Activated naive CD4-positive, alpha-beta T cell treated with anti-CD3 and anti-CD28 coated beads, Interleukin-2, amount 50 U/mL, for 24 hours (primary cell): ENCODE measurements around the gene CLIC1.

Experiments
- H3K27ac Mint-ChIP-seq: one replicate; pipeline ENCODE4 v1.8.0; 2021; ENCODE audit warnings: mild to moderate bottlenecking, mixed read lengths
- H3K27me3 Mint-ChIP-seq: one replicate; pipeline ENCODE4 v1.8.0; 2021; ENCODE audit warnings: mixed read lengths
- H3K36me3 Mint-ChIP-seq: one replicate; pipeline ENCODE4 v1.8.0; 2021; ENCODE audit warnings: mixed read lengths
- H3K4me1 Mint-ChIP-seq: one replicate; pipeline ENCODE4 v1.8.0; 2021; ENCODE audit warnings: mixed read lengths
- H3K4me3 Mint-ChIP-seq: one replicate; pipeline ENCODE4 v1.8.0; 2021; ENCODE audit warnings: mild to moderate bottlenecking, mixed read lengths
- H3K9me3 Mint-ChIP-seq: one replicate; pipeline ENCODE4 v1.8.0; 2021; ENCODE audit warnings: mixed read lengths

The CLIC1 gene

DNA sequence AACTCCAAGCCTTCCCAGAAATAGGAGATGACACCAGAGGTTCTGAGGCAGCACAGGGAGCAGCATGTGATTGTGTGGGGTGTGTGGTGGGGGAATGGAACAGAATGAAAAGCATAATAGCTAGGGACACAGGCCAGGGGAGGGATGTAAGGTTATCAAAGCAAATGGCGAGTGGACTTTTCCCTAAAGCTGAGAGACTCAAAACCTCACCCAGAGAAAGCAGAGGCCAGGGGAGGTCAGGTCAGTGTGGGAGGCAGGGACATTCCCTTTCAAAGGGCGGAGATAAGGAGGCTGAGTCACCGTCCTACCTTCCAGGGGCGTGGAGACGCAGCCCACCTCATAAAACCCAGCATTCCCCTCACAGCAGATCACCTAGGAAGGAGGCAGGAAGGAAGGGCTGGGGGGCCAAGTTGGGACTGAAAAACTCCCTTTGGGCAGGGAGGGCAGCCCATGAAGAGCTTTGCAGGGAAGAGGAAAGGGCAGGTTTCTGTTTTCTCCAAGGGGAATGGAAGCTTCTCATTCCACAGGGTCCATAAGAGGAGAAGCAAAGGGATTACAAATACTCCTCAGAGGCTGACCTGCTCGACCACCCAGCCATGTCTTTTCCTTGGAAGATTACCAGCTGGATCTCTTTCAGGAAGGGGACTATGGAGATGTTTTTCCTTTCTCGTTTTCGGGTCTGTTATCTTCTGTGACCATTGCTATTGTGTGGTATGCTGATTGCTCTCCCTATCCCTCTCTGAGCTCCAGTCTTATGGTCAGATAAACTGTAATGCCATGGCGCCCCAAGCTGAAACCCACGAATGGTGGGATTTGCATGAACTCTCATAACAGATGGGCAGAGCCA is 45.9 kb downstream of the CLIC1 start:
- Mint-ChIP-seq H3K4me3 (no peak overlapping the region), H3K36me3 (peaks cover 4% of the 10 kb centered on the region), H3K27me3 (no peaks in the 10 kb centered on the region), H3K9me3 (no peaks in the 10 kb centered on the region), H3K4me1 (no peaks in the 10 kb centered on the region), H3K27ac (peak overlapping the region; percentile 18)

DNA sequence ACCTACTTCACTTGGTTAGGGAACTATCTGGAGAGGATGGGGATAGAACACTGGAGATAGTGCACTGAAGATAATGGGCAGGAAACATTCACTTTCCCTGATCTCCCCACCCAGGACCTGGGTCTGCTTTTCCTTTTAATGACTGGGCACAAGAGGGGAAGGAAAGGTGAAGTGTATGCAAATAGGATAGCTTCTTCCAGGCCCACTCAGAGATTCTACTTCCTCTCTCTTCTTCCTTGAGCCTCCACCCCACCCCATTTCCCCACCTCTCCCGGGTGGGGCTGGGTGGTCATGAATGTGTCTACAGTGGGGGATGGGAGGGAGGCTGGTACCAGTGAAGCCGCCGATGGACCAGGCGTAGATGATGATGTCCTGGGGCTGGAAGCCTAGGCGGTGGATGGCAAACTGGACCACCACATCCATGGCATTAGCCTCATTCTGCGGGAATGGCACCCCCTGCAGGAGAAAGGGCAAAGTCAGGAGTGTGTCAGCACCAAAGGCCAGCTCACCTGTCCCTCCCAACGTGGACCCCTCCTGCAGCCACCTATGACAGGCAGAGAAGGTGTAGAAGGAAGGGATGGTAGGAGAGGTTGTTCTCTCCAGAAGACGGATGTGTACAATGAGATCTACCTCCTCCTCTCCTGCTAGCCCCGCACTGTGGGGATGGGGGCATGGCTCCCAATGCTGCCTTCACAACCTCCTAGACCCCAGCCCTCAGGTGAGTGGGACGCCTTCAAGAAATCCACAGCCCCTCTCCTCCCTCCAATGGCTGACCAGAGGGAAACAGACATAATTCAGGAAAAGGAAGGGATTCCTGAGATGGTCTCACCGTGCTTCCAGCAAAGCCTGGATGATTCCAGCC is 46.9 kb downstream of the CLIC1 start:
- Mint-ChIP-seq H3K27ac (no peak overlapping the region), H3K36me3 (peaks cover 4% of the 10 kb centered on the region), H3K4me3 (no peak overlapping the region), H3K9me3 (no peaks in the 10 kb centered on the region), H3K27me3 (no peaks in the 10 kb centered on the region), H3K4me1 (no peaks in the 10 kb centered on the region)

GRCh38 chr6:31687860-31688693 is 48.3 kb downstream of the CLIC1 start:
- H3K27me3 Mint-ChIP-seq = no peaks in the 10 kb centered on the region
- H3K4me1 Mint-ChIP-seq = no peaks in the 10 kb centered on the region
- peaks cover 4% of the 10 kb centered on the region for H3K36me3 Mint-ChIP-seq
- no peaks in the 10 kb centered on the region for H3K9me3 Mint-ChIP-seq
- H3K4me3 Mint-ChIP-seq = no peak overlapping the region
- H3K27ac Mint-ChIP-seq = no peak overlapping the region

DNA sequence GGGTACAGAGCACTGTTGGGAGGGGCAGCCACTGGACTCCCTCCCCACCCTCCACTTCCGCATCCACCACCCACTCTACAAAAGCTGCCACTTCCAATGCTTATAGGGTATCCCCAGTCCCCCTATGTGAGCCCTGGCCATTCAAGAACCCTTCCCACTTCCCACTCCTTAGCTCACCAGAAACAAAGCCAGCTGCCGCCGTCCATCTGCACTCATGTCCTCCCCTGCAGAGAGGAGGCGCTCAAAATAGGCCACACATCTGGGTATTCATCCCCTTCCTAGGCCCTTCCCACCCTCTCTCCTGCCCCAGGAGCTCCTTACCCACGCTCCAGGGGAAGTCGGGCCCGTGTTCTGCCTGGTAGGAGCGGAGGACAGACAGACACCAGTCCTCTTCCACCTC is 49.0 kb downstream of the CLIC1 start:
- no peak overlapping the region for H3K4me3 Mint-ChIP-seq
- H3K27ac Mint-ChIP-seq = no peak overlapping the region
- H3K4me1 Mint-ChIP-seq = no peaks in the 10 kb centered on the region
- H3K36me3 Mint-ChIP-seq = peaks cover 3% of the 10 kb centered on the region
- H3K27me3 Mint-ChIP-seq = no peaks in the 10 kb centered on the region
- H3K9me3 Mint-ChIP-seq = no peaks in the 10 kb centered on the region

- Mint-ChIP-seq H3K27ac (no peak overlapping the region), H3K9me3 (no peaks in the 10 kb centered on the region)
These were observed 49.8 kb downstream of the CLIC1 start for GRCh38 chr6:31686483-31686882.

DNA sequence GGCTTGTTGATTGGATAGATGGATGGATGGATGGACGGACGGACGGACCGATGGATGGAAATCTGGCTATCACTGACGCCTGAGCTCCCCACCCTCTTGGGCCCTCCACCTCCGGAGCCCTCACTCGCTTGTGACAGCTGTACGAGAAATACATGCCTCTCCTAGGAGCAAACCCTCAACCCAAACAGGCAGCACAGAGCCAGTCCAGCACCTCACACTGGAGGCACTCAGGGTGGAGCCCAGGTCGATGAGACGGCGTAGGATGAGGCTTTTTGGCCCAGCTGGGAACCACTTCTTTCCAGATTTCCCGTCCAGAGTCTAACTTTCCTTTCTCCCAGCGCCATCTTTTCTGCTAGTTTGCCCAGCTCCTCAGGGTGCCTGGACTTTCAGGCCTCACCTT is 52.7 kb downstream of the CLIC1 start:
- no peaks in the 10 kb centered on the region for H3K9me3 Mint-ChIP-seq
- peaks cover 20% of the 10 kb centered on the region for H3K4me1 Mint-ChIP-seq
- no peaks in the 10 kb centered on the region for H3K27me3 Mint-ChIP-seq
- H3K4me3 Mint-ChIP-seq = no peak overlapping the region
- peaks cover 2% of the 10 kb centered on the region for H3K36me3 Mint-ChIP-seq
- H3K27ac Mint-ChIP-seq = no peak overlapping the region

More at GRCh38 chr6:31686483-31686882, 49.8 kb downstream of the CLIC1 start:
- peaks cover 3% of the 10 kb centered on the region for H3K36me3 Mint-ChIP-seq
- H3K27me3 Mint-ChIP-seq = no peaks in the 10 kb centered on the region
- peaks cover 5% of the 10 kb centered on the region for H3K4me1 Mint-ChIP-seq
- H3K4me3 Mint-ChIP-seq = no peak overlapping the region

- Mint-ChIP-seq H3K4me1 (peaks cover 24% of the 10 kb centered on the region), H3K36me3 (no peaks in the 10 kb centered on the region), H3K27me3 (no peaks in the 10 kb centered on the region), H3K9me3 (no peaks in the 10 kb centered on the region), H3K4me3 (peak overlapping the region; percentile 89), H3K27ac (no peak overlapping the region)
These were observed 55.1 kb downstream of the CLIC1 start for GRCh38 chr6:31681135-31681671.
